ENCODE results near the gene ZNF324. TPM values are rescaled to one million over a fixed set of nuclear protein-coding genes. Genes with fewer than 3 reads are reported as not detected.

Gene ZNF324
- total RNA-seq, 4 donors from 2014 or later, result 10.3 to 20.7 (median 18.1) TPM

- peaks cover 0 to 67% of the 10 kb centered on the region in 2 donors for H3K36me3 ChIP-seq
- peak overlapping the region in 3 of 4 donors; percentile 87 to 94 (median 91) for H3K27ac ChIP-seq
- no peak overlapping the region for H3K4me3 ChIP-seq
Observed at GRCh38 chr19:58474291-58474996, 7.6 kb downstream of the ZNF324 start.

GRCh38 chr19:58474997-58475713, 8.3 kb downstream of the ZNF324 start:
- H3K36me3 ChIP-seq, result peaks cover 0 to 67% of the 10 kb centered on the region in 2 donors

More at GRCh38 chr19:58474291-58474996, 7.6 kb downstream of the ZNF324 start:
- Histone ChIP-seq H3K27me3 (no peaks in the 10 kb centered on the region), H3K4me1 (peaks cover 0 to 27% (median 12%) of the 10 kb centered on the region in 3 donors), H3K9me3 (no peaks in the 10 kb centered on the region)
- 73 to 78% methylated on average over 11 to 12 of the region's 12 CpGs for WGBS, 2 donors (ENCODE audit: low coverage in 1 of 2)
- no peak for ATAC-seq
- TF ChIP-seq EP300 (IDR thresholded peaks at IDR 0.05) (no peak), CTCF (IDR thresholded peaks at IDR 0.05) (no peak), POLR2A (IDR thresholded peaks at IDR 0.05) (no peak), POLR2AphosphoS5 (IDR thresholded peaks at IDR 0.05) (no peak)

GRCh38 chr19:58475714-58476497, 9.0 kb downstream of the ZNF324 start, which contains the start of gene ZNF446:
Gene ZNF446, plus strand, starts transcription at chr19:58476352. Its CDS starts 867 bp downstream, at chr19:58477219.
- peaks cover 0 to 67% of the 10 kb centered on the region in 2 donors for H3K36me3 ChIP-seq
- no peak for TF ChIP-seq CTCF (IDR thresholded peaks at IDR 0.05)
- peak; percentile 45 to 56 for TF ChIP-seq POLR2A (IDR thresholded peaks at IDR 0.05)
- no peak for TF ChIP-seq EP300 (IDR thresholded peaks at IDR 0.05)
- peak; percentile 80 for TF ChIP-seq POLR2AphosphoS5 (IDR thresholded peaks at IDR 0.05)
- no peaks in the 10 kb centered on the region for H3K27me3 ChIP-seq
- no peaks in the 10 kb centered on the region for H3K9me3 ChIP-seq
- peak within 1 kb of the TSS; percentile 68 to 94 (median 89) for H3K27ac ChIP-seq
- peak; percentile 95 for ATAC-seq
- H3K4me3 ChIP-seq, result peak within 1 kb of the TSS; percentile 59 to 71
- peaks cover 0 to 27% (median 12%) of the 10 kb centered on the region in 3 donors for H3K4me1 ChIP-seq
- WGBS, 2 donors (ENCODE audit: low coverage in 1 of 2), result 0% methylated on average over 1 to 2 of the region's 64 CpGs

More at GRCh38 chr19:58474997-58475713, 8.3 kb downstream of the ZNF324 start:
- no peak for TF ChIP-seq CTCF (IDR thresholded peaks at IDR 0.05)
- TF ChIP-seq POLR2A (IDR thresholded peaks at IDR 0.05), result no peak
- no peak for TF ChIP-seq POLR2AphosphoS5 (IDR thresholded peaks at IDR 0.05)
- no peak for TF ChIP-seq EP300 (IDR thresholded peaks at IDR 0.05)
- H3K27me3 ChIP-seq, result no peaks in the 10 kb centered on the region
- 44 to 58% methylated on average over 5 to 7 of the region's 27 CpGs for WGBS, 2 donors (ENCODE audit: low coverage in 1 of 2)
- ATAC-seq, result no peak
- peaks cover 0 to 27% (median 12%) of the 10 kb centered on the region in 3 donors for H3K4me1 ChIP-seq
- H3K27ac ChIP-seq, result peak overlapping the region; percentile 68 to 94 (median 89)
- H3K9me3 ChIP-seq, result no peaks in the 10 kb centered on the region
- peak overlapping the region; percentile 59 to 71 for H3K4me3 ChIP-seq

- H3K27ac ChIP-seq, result peak overlapping the region; percentile 68 to 94 (median 89)
- ATAC-seq, result no peak
- peaks cover 0 to 27% (median 12%) of the 10 kb centered on the region in 3 donors for H3K4me1 ChIP-seq
- no peak for TF ChIP-seq CTCF (IDR thresholded peaks at IDR 0.05)
- TF ChIP-seq POLR2AphosphoS5 (IDR thresholded peaks at IDR 0.05), result peak; percentile 64
- H3K27me3 ChIP-seq, result no peaks in the 10 kb centered on the region
- peak overlapping the region; percentile 59 to 71 for H3K4me3 ChIP-seq
- 2 to 7% methylated on average over 5 to 10 of the region's 27 CpGs for WGBS, 2 donors (ENCODE audit: low coverage in 1 of 2)
- H3K9me3 ChIP-seq, result no peaks in the 10 kb centered on the region
- peaks cover 0 to 69% of the 10 kb centered on the region in 2 donors for H3K36me3 ChIP-seq
Observed at GRCh38 chr19:58476498-58477015, 9.7 kb downstream of the ZNF324 start.

Measured in gastroesophageal sphincter (tissue), 4 donors.